T-helper 2 cell treated with Interferon-gamma antibody and Interleukin-4, amounts not matched to agents 5 μg/mL and 100 μg/mL, for 36 hours (primary cell): ENCODE data around the gene KRTAP12-1.
"Not testable (repeated sequence)": the region's sequence is repeated elsewhere in the genome, so short reads cannot be mapped to it uniquely, and the experiment has no call there.

Source experiments
- DNase-seq: peaks from one replicate; pipeline ENCODE4 v3.0.0; 2021; ENCODE audit warnings: low spot score
- H3K27ac Mint-ChIP-seq: one replicate; pipeline ENCODE4 v1.8.0; 2021; ENCODE audit warnings: mild to moderate bottlenecking, mixed read lengths
- H3K27me3 Mint-ChIP-seq: one replicate; pipeline ENCODE4 v1.8.0; 2021; ENCODE audit warnings: low read depth, mixed read lengths
- H3K36me3 Mint-ChIP-seq: one replicate; pipeline ENCODE4 v1.8.0; 2021; ENCODE audit warnings: low read depth, mixed read lengths
- H3K4me1 Mint-ChIP-seq: one replicate; pipeline ENCODE4 v1.8.0; 2021; ENCODE audit warnings: low read depth, mixed read lengths
- H3K4me3 Mint-ChIP-seq: one replicate; pipeline ENCODE4 v1.8.0; 2022; ENCODE audit warnings: mild to moderate bottlenecking, moderate library complexity, mixed read lengths
- H3K9me3 Mint-ChIP-seq: one replicate; pipeline ENCODE4 v1.8.0; 2021; ENCODE audit warnings: mixed read lengths

Gene KRTAP12-1

DNA sequence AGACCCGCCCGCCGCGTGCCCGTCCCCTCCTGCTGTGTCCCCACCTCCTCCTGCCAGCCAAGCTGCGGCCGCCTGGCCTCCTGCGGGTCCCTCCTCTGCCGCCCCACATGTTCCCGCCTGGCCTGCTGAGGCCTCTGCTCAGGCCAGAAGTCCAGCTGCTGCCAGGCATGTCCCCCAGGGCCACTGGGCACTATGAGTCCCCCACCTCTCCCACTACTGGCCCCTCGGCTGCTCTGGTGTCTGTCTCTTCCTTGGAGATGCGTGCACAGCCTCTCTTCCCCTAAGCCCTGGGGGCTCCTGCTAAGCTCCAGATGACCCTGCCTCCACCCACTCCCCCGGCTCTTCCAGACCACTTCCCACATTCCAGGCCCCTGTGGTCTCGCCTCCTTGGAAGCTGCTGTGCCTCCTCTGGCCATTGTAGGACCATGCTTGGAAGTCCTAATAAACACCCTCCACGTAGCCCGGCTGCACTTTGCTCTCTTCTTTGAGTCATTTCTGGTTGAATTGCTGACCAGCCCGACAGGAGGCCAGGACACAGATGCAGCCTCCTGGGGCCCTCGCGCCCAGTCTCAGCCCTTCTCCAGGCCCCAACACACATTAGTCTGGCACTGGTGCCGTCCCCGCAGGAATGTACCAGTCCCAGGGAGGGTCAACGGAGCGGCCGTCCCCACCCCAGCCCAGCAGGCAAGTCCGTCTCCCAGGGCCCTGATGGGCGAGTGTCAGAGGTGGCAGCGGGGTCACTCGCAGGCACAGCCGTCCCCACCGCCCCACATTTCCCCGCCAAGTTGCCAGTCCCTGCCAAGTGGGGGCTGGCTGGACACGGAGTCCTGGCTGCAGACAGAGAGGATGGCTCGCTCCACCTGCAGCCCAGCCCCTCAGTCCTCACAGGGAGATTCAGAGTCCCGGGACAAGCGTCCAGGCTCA lies 16.1 kb upstream of the KRTAP12-1 start:
- Mint-ChIP-seq H3K9me3 (peaks cover 5% of the 10 kb centered on the region), H3K4me3 (no peak overlapping the region), H3K27ac (no peak overlapping the region), H3K27me3 (peaks cover 52% of the 10 kb centered on the region), H3K4me1 (no peaks in the 10 kb centered on the region), H3K36me3 (no peaks in the 10 kb centered on the region)
- no peak for DNase-seq

- not testable (repeated sequence) for DNase-seq, H3K4me3 Mint-ChIP-seq, H3K36me3 Mint-ChIP-seq, H3K27ac Mint-ChIP-seq, H3K4me1 Mint-ChIP-seq
- Mint-ChIP-seq H3K27me3 (peaks cover 51% of the 10 kb centered on the region), H3K9me3 (peaks cover 13% of the 10 kb centered on the region)
Measured at GRCh38 chr21:44697172-44697810, 15.3 kb upstream of the KRTAP12-1 start, which contains the start of gene KRTAP10-12. TSS of gene KRTAP10-12 (plus strand) at chr21:44697172. CDS start at chr21:44697202, 30 bp downstream.

DNA sequence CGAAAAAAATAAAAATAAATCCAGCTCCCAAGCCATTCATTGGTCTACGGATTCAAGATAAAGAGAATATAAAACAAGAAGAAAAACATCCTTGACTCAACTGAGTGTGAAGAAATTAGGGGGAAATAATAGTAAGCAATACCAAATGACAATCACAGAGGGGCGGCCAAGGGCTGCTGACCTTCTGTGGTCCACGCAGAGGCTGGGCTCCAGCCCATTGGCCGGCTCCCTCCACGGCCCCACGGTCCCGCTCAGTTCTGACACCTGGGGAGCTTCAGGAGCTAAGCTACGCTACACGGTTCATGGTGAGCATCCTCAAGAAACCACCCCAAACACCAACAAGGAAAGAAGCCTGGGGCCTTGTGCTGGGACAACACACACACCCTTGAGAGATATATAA lies 14.6 kb upstream of the KRTAP12-1 start:
- Mint-ChIP-seq H3K27ac (no peak overlapping the region), H3K27me3 (peaks cover 50% of the 10 kb centered on the region), H3K9me3 (peaks cover 13% of the 10 kb centered on the region), H3K4me1 (no peaks in the 10 kb centered on the region), H3K36me3 (no peaks in the 10 kb centered on the region), H3K4me3 (no peak overlapping the region)
- DNase-seq = no peak

DNA sequence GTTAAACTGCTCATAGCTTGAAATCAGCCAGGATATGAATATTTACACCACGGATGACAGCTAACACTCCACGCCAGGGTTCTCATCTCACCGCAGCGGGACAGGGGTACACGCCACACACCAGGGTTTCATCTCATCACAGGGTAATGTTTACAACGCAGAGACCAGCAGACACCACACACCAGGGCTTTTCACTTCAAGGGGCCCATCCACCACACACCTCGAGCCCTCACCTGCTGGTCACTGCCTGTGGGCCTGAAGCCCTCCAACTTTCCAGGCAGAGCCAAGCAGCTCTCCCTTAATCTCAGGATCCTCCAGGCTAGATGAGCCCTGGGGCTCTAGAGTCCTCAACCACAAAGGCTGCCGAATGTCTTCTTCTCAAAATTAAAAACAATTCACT lies 13.7 kb upstream of the KRTAP12-1 start:
- peaks cover 54% of the 10 kb centered on the region for H3K27me3 Mint-ChIP-seq
- no peaks in the 10 kb centered on the region for H3K4me1 Mint-ChIP-seq
- peaks cover 13% of the 10 kb centered on the region for H3K9me3 Mint-ChIP-seq
- H3K4me3 Mint-ChIP-seq = no peak overlapping the region
- H3K36me3 Mint-ChIP-seq = no peaks in the 10 kb centered on the region
- DNase-seq = no peak
- no peak overlapping the region for H3K27ac Mint-ChIP-seq

- H3K36me3 Mint-ChIP-seq = no peaks in the 10 kb centered on the region
- DNase-seq = no peak
- H3K4me3 Mint-ChIP-seq = no peak overlapping the region
- H3K27ac Mint-ChIP-seq = no peak overlapping the region
- no peaks in the 10 kb centered on the region for H3K4me1 Mint-ChIP-seq
- H3K27me3 Mint-ChIP-seq = peaks cover 55% of the 10 kb centered on the region
- peaks cover 13% of the 10 kb centered on the region for H3K9me3 Mint-ChIP-seq
Measured at GRCh38 chr21:44695184-44695583, 13.2 kb upstream of the KRTAP12-1 start.

DNA sequence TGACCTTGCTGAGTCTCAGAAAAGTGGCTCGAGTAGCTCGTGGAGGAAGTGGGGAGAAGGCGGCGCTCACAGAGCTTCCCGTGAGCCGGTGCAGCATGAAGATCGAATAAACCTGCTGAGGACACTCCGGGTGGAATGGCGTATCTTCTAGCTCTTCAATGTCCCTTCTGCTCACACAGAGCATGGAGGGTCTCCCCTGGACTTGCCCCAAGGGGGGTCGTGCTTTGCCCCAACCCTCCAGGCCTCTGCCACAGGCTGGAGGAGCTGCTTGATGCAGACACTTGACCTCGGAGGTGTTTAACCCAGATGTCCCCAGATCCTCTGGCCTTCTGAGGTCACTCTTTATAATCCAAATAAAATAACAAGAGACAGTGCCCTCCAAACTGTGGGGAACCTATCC lies 12.8 kb upstream of the KRTAP12-1 start:
- no peaks in the 10 kb centered on the region for H3K4me1 Mint-ChIP-seq
- H3K36me3 Mint-ChIP-seq = no peaks in the 10 kb centered on the region
- H3K27me3 Mint-ChIP-seq = peaks cover 58% of the 10 kb centered on the region
- no peak overlapping the region for H3K27ac Mint-ChIP-seq
- H3K9me3 Mint-ChIP-seq = peaks cover 13% of the 10 kb centered on the region
- H3K4me3 Mint-ChIP-seq = no peak overlapping the region
- no peak for DNase-seq

DNA sequence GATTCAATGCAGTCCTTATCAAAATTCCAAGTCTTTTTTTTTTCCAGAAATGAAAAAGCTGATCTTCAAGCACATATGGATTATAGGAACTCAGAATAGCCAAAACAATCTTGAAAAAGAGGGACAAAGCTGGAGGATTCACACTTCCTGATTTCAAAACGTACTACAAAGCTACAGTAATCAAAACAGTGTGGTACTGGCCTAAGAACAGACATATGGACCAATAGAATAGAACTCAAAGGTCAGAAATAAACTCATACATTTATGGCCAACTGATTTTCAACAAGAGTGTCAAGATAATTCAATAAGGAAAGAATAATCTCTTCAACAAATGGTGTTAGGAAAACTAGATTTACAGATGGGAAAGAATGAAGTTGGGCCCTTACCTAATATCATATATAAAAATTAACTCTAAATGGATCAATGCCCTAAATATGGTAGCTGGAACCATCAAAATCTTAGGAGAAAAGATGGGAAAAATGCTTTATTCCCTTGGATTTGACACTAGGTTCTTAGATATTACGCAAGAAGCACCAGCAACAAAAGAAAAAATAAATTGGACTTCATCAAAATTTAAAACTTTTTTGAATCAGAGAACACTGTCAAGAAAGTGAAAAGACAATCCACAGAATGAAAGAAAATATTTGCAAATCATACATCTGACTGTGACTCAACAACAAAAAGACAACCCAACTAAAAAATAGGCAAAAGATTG lies 11.0 kb upstream of the KRTAP12-1 start:
- H3K4me3 Mint-ChIP-seq = no peak overlapping the region
- no peak overlapping the region for H3K27ac Mint-ChIP-seq
- H3K36me3 Mint-ChIP-seq = no peaks in the 10 kb centered on the region
- no peak for DNase-seq
- H3K27me3 Mint-ChIP-seq = peaks cover 45% of the 10 kb centered on the region
- H3K9me3 Mint-ChIP-seq = peaks cover 13% of the 10 kb centered on the region
- no peaks in the 10 kb centered on the region for H3K4me1 Mint-ChIP-seq

DNA sequence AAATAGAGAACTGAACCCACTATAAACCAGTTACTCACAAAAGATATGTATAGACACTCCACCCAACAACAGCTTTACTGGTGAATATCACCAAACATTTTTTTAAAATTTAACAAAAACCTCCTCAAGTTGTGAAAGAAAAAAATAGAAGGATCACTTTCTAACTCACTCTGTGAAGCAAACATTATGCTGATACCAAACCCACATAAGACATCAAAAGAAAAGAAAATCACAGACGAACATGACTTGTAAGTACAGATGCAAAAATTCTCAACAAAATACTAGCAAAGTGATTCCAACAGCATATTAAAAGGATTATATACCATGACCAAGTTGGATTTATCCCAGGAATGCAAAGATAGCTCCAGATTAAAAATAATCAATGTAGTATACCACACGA lies 9.7 kb upstream of the KRTAP12-1 start:
- no peak for DNase-seq
- Mint-ChIP-seq H3K27ac (no peak overlapping the region), H3K4me1 (peaks cover under 1% of the 10 kb centered on the region), H3K27me3 (peaks cover 34% of the 10 kb centered on the region), H3K36me3 (no peaks in the 10 kb centered on the region), H3K9me3 (peaks cover 13% of the 10 kb centered on the region), H3K4me3 (no peak overlapping the region)

DNA sequence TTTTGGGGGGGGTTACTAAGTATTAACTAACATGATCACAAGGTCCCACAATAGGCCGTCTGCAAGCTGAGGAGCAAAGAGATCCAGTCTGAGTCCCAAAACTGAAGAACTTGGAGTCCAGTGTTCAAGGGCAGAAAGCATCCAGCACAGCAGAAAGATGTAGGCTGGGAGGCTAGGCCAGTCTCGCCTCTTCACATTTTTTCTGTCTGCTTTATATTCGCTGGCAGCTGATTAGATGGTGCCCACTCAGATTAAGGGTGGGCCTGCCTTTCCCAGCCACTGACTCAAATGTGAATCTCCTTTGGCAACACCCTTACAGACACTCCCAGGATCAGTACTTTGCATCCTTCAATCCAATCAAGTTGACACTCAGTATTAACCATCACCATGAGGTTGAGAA lies 7.8 kb upstream of the KRTAP12-1 start:
- H3K4me1 Mint-ChIP-seq, H3K27ac Mint-ChIP-seq, DNase-seq: not testable (repeated sequence)

GRCh38 chr21:44687671-44688070 lies 5.7 kb upstream of the KRTAP12-1 start:
- no peak overlapping the region for H3K4me3 Mint-ChIP-seq
- H3K27ac Mint-ChIP-seq = no peak overlapping the region
- H3K27me3 Mint-ChIP-seq = peaks cover 21% of the 10 kb centered on the region
- DNase-seq = no peak
- H3K36me3 Mint-ChIP-seq = no peaks in the 10 kb centered on the region
- H3K9me3 Mint-ChIP-seq = peaks cover 5% of the 10 kb centered on the region
- H3K4me1 Mint-ChIP-seq = peaks cover 8% of the 10 kb centered on the region

More for the DNA sequence above, 7.8 kb upstream of the KRTAP12-1 start:
- H3K27me3 Mint-ChIP-seq = peaks cover 25% of the 10 kb centered on the region
- not testable (repeated sequence) for H3K36me3 Mint-ChIP-seq, H3K4me3 Mint-ChIP-seq
- peaks cover 13% of the 10 kb centered on the region for H3K9me3 Mint-ChIP-seq

DNA sequence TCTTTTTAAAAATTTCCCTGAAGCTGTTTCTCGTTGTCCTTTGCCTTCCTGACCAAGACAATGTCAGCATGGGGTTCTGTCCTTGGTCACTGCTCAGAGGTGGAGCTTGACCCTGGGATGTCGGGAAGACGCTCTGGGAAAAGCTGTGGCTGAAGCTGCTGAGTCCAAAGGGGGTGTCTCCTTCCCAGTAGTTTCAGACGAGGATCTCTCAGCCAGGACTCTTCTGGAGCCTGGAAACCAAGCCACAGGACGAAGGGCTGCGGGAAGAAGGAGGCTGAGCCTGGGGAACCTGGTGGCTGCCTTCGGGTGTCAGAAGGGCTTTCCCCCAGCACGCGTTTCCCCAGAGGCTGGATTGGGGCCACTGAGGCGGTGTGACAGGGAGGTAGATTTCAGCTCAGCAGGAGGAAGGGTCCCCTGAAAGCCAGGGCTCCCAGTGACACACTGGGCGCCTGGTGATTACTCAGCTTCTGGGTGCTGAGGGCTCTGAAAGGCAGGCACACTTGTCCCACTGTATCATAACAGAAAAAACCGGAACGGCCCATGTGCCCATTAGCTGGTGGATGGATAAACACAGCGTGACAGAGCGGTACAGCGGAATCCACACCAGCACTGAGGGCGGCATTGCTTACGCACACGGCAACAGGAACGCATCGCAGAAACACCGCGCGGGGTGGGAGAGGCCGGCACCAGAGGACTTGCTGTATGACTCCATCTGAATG lies 5.0 kb upstream of the KRTAP12-1 start:
- Mint-ChIP-seq H3K4me1 (peaks cover 8% of the 10 kb centered on the region), H3K27ac (no peak overlapping the region), H3K36me3 (no peaks in the 10 kb centered on the region), H3K27me3 (peaks cover 24% of the 10 kb centered on the region), H3K9me3 (no peaks in the 10 kb centered on the region), H3K4me3 (no peak overlapping the region)
- DNase-seq = no peak

DNA sequence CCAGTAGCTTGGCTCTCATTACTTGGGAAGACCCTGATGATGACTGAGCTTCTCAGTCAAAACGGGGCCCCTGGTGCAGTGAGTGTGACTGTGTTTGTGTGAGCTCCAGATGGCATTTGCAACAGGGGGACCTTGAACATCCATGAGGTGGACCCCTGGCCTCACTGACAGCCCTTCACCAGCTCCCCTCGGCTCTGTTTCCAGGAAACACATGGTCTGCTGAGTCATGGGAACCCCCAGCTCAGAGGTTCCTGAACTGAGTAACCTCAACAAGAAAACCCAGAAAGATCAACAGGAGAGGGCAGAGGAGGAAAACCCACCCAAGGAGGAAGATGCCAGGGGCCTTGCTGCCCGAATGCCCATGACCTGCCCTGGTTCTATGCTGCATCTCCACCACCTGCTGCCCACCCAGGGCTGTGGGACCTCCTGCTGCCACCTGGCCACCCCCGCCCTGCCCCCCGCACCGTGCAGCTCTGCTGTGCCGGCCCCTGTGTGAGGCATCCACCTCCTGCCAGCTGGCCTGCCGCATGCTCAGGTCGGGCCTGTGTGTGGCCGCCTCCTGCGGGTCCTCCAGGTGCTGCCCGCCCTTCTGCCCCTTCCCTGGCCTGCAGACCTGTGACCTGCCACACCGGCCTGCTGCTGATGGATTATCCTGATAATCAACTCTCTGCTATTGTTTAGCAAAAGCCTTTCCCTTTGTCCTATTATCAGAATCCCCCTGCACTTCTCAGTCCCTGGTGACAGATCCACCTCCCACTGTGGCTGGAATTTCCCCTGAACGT lies 4.2 kb upstream of the KRTAP12-1 start:
- Mint-ChIP-seq H3K4me1 (peaks cover 8% of the 10 kb centered on the region), H3K27ac (no peak overlapping the region), H3K27me3 (peaks cover 20% of the 10 kb centered on the region), H3K9me3 (no peaks in the 10 kb centered on the region), H3K4me3 (no peak overlapping the region), H3K36me3 (no peaks in the 10 kb centered on the region)
- peak; percentile 1 for DNase-seq

GRCh38 chr21:44685050-44685449 lies 3.1 kb upstream of the KRTAP12-1 start:
- H3K4me1 Mint-ChIP-seq, H3K4me3 Mint-ChIP-seq, H3K27ac Mint-ChIP-seq, H3K36me3 Mint-ChIP-seq, H3K9me3 Mint-ChIP-seq: not testable (repeated sequence)
- H3K27me3 Mint-ChIP-seq = peaks cover 14% of the 10 kb centered on the region
- DNase-seq = peak; percentile 1
